Ovary (tissue), 3 donors: ENCODE measurements around the gene GXYLT2.

Experiments
- POLR2A ChIP-seq: fragments of 450-650 bp; IDR thresholded peaks from one replicate; pipeline ENCODE4 v1.6.1; 2017; ENCODE audit warnings: antibody characterized with exemption, mild to moderate bottlenecking, moderate library complexity
- TF ChIP-seq, protein P1 (sequence below), 3 donors: fragments of 450-650 bp in 2 of 3; fragments of 200-600 bp in 1 of 3; IDR thresholded peaks; one replicate each; pipeline versions ENCODE4 v1.5.1 to v1.8.0; 2016 to 2022; ENCODE audit warnings: antibody characterized with exemption in 3 of 3, mild to moderate bottlenecking in 1 of 3
- donor health status: DM: no; HTN: no; CAD: no.

DNA sequence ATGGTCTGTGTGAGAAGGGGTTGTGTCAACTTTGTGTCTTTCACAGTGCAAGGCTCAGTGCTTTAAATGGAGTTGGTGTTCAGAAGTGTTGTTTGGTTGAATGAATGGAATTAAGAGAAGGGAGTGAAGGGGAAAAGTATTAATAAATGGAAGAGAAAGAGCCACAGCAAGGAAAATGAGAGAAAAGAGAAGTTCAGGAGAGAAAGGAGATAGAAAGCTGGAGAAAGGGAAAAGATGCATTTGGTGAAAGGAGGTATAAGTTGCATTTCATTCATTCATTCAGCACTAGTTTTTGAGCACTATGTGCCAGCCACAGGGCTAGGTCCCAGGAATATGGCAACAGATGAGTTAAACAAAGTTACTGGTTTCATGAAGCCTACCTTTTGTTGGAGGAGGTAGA, 74.5 kb downstream of the GXYLT2 start:
- TF ChIP-seq POLR2A: no peak
- TF ChIP-seq, protein P1, sequence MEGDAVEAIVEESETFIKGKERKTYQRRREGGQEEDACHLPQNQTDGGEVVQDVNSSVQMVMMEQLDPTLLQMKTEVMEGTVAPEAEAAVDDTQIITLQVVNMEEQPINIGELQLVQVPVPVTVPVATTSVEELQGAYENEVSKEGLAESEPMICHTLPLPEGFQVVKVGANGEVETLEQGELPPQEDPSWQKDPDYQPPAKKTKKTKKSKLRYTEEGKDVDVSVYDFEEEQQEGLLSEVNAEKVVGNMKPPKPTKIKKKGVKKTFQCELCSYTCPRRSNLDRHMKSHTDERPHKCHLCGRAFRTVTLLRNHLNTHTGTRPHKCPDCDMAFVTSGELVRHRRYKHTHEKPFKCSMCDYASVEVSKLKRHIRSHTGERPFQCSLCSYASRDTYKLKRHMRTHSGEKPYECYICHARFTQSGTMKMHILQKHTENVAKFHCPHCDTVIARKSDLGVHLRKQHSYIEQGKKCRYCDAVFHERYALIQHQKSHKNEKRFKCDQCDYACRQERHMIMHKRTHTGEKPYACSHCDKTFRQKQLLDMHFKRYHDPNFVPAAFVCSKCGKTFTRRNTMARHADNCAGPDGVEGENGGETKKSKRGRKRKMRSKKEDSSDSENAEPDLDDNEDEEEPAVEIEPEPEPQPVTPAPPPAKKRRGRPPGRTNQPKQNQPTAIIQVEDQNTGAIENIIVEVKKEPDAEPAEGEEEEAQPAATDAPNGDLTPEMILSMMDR (IDR thresholded peaks at IDR 0.05): no peak
